CD4-positive, alpha-beta memory T cell (primary cell): Measurements from ENCODE around the gene ZBTB14. TPM values are rescaled to one million over a fixed set of nuclear protein-coding genes. Genes with fewer than 3 reads are reported as not detected.

Experiments used
- CTCF ChIA-PET: fragments of 350-600 bp; sonication (Branson Sonifier 250); formaldehyde crosslinking; loops from one replicate; lab custom pipeline; 2021; ENCODE audit warnings: inconsistent platforms; ENCODE audit not compliant: partially characterized antibody; lab: Charles Lee
- POLR2A ChIA-PET: fragments of 350-600 bp; sonication (Branson Sonifier 250); formaldehyde crosslinking; loops from one replicate; lab custom pipeline; 2021; ENCODE audit not compliant: partially characterized antibody; lab: Charles Lee
- DNase-seq, 5 donors: peaks; one replicate each; pipeline versions ENCODE4 v3.0.0 to v3.0.0-alpha.2; 2020 to 2022; ENCODE audit warnings: mixed read lengths in 1 of 5
- H3K27ac ChIP-seq: one replicate; pipeline ENCODE4 v1.7.0; 2013; ENCODE audit warnings: low read depth, low read length
- H3K27me3 ChIP-seq: 2 replicates; pipeline ENCODE4 v1.7.0; 2013; ENCODE audit warnings: mild to moderate bottlenecking, low read length, moderate library complexity; ENCODE audit not compliant: insufficient read depth
- H3K36me3 ChIP-seq: 2 replicates; pipeline ENCODE4 v1.7.0; 2013; ENCODE audit warnings: mild to moderate bottlenecking, low read length, moderate library complexity; ENCODE audit not compliant: insufficient read depth
- H3K4me1 ChIP-seq: 2 replicates; pipeline ENCODE4 v1.7.0; 2013; ENCODE audit warnings: mild to moderate bottlenecking, low read length, moderate library complexity; ENCODE audit not compliant: insufficient read depth
- H3K4me3 ChIP-seq, 2 donors: one replicate each; pipeline ENCODE4 v1.7.0; 2013; ENCODE audit warnings: low read length in 2 of 2, mild to moderate bottlenecking in 1 of 2
- H3K9me3 ChIP-seq, 2 donors: one replicate each; pipeline ENCODE4 v1.7.0; 2013; ENCODE audit warnings: low read length in 2 of 2, control low read depth in 1 of 2; ENCODE audit not compliant: control insufficient read depth in 1 of 2
- H3K27ac Mint-ChIP-seq, 7 donors: one replicate each; pipeline ENCODE4 v1.8.0; 2020 to 2021; ENCODE audit warnings: mixed read lengths in 7 of 7, mild to moderate bottlenecking in 6 of 7, inconsistent platforms in 3 of 7, moderate library complexity in 3 of 7
- H3K27me3 Mint-ChIP-seq, 2 donors: one replicate each; pipeline ENCODE4 v1.8.0; 2020 to 2021; ENCODE audit warnings: mixed read lengths in 2 of 2
- H3K36me3 Mint-ChIP-seq, 2 donors: one replicate each; pipeline ENCODE4 v1.8.0; 2020 to 2021; ENCODE audit warnings: mixed read lengths in 2 of 2, inconsistent platforms in 1 of 2, mild to moderate bottlenecking in 1 of 2
- H3K4me1 Mint-ChIP-seq, 4 donors: one replicate each; pipeline ENCODE4 v1.8.0; 2020 to 2021; ENCODE audit warnings: mixed read lengths in 4 of 4, mild to moderate bottlenecking in 1 of 4
- H3K4me3 Mint-ChIP-seq, 8 donors: one replicate each; pipeline ENCODE4 v1.8.0; 2020 to 2021; ENCODE audit warnings: mixed read lengths in 8 of 8, mild to moderate bottlenecking in 7 of 8, moderate library complexity in 6 of 8, inconsistent platforms in 3 of 8
- H3K9me3 Mint-ChIP-seq, 8 donors: one replicate each; pipeline ENCODE4 v1.8.0; 2020 to 2021; ENCODE audit warnings: mixed read lengths in 8 of 8, mild to moderate bottlenecking in 5 of 8, inconsistent platforms in 3 of 8, moderate library complexity in 1 of 8
- intact Hi-C: fragments of 100-400 bp; cut with micrococcal nuclease; formaldehyde crosslinking; loops from one replicate; pipeline ENCODE4 v1.15.1; 2023
- polyA plus RNA-seq, 2 donors: library from polyadenylated mRNA; unstranded; fragments of 300-500 nt; fragmentation: Illumina TruSeq; gene quantifications; one replicate each; pipeline ENCODE4 v1.2.3, GENCODE V29; 2021
- total RNA-seq, 2 experiments: library from RNA; stranded (reverse); gene quantifications; one replicate each; pipeline ENCODE4 v1.2.3, GENCODE V29; 2021

The ZBTB14 gene
- total and polyA plus RNA-seq, 4 experiments from 2014 or later: 16.5 to 51.2 (median 32.4) TPM

- H3K36me3 Mint-ChIP-seq: peaks cover 14 to 39% of the 10 kb centered on the region in 2 donors
- intact Hi-C loops: no loop called here
- DNase-seq: peak; percentile 71 to 79 (median 76)
- H3K4me3 Mint-ChIP-seq: peak overlapping the region; percentile 90 to 99 (median 94)
- peak overlapping the region; percentile 58 to 79 for H3K4me3 ChIP-seq
- H3K4me1 Mint-ChIP-seq: peaks cover 23 to 54% (median 38%) of the 10 kb centered on the region in 4 donors
- H3K9me3 Mint-ChIP-seq: peaks cover 0 to 4% (median 0%) of the 10 kb centered on the region in 8 donors
- H3K4me1 ChIP-seq: peaks cover 28% of the 10 kb centered on the region
- peak overlapping the region; percentile 96 to 100 (median 98) for H3K27ac Mint-ChIP-seq
- H3K27ac ChIP-seq: peak overlapping the region; percentile 81
- H3K27me3 ChIP-seq: no peaks in the 10 kb centered on the region
- ChIA-PET CTCF (interaction anchor here (1.3 to 4.8 kb wide), 6 partner anchors 10 to 112 kb away, joined by 3 to 47 read pairs (median 6); no protein-coding TSS in a partner anchor), POLR2A (interaction anchor here (0.7 to 9.2 kb wide), 12 partner anchors 11 to 1845 kb away, joined by 3 to 356 read pairs (median 4); no protein-coding TSS in a partner anchor)
- H3K27me3 Mint-ChIP-seq: peaks cover 0 to 3% of the 10 kb centered on the region in 2 donors
- peaks cover 17% of the 10 kb centered on the region for H3K36me3 ChIP-seq
- H3K9me3 ChIP-seq: no peaks in the 10 kb centered on the region
Observed at GRCh38 chr18:5294457-5295230, 882 bp downstream of the ZBTB14 start.

GRCh38 chr18:5294113-5294456 is 1.4 kb downstream of the ZBTB14 start:
- ChIA-PET CTCF (interaction anchor here (1.3 to 4.8 kb wide), 6 partner anchors 11 to 112 kb away, joined by 3 to 47 read pairs (median 6); no protein-coding TSS in a partner anchor), POLR2A (interaction anchor here (1.0 to 9.2 kb wide), 6 partner anchors 11 to 1845 kb away, joined by 3 to 356 read pairs (median 49); no protein-coding TSS in a partner anchor)
- intact Hi-C loops: no loop called here
- Histone ChIP-seq H3K27ac (peak overlapping the region; percentile 81), H3K27me3 (no peaks in the 10 kb centered on the region), H3K4me1 (peaks cover 28% of the 10 kb centered on the region), H3K9me3 (no peaks in the 10 kb centered on the region), H3K36me3 (peaks cover 17% of the 10 kb centered on the region), H3K4me3 (peak overlapping the region; percentile 58 to 79)
- Mint-ChIP-seq H3K9me3 (peaks cover 0 to 4% (median 0%) of the 10 kb centered on the region in 8 donors), H3K27me3 (peaks cover 0 to 2% of the 10 kb centered on the region in 2 donors), H3K4me1 (peaks cover 23 to 54% (median 38%) of the 10 kb centered on the region in 4 donors), H3K27ac (peak overlapping the region; percentile 96 to 100 (median 98)), H3K36me3 (peaks cover 14 to 39% of the 10 kb centered on the region in 2 donors), H3K4me3 (peak overlapping the region; percentile 90 to 99 (median 94))
- DNase-seq: peak in 2 of 5 donors; percentile 12 to 27

GRCh38 chr18:5288517-5288935 is 7.0 kb downstream of the ZBTB14 start:
- intact Hi-C loops: no loop called here
- Histone ChIP-seq H3K4me1 (peaks cover 22% of the 10 kb centered on the region), H3K4me3 (no peak overlapping the region), H3K9me3 (no peaks in the 10 kb centered on the region), H3K27ac (no peak overlapping the region), H3K36me3 (peaks cover 17% of the 10 kb centered on the region), H3K27me3 (no peaks in the 10 kb centered on the region)
- Mint-ChIP-seq H3K4me1 (peaks cover 17 to 49% (median 31%) of the 10 kb centered on the region in 4 donors), H3K27ac (peak overlapping the region in 2 of 7 donors; percentile 18 to 21), H3K27me3 (no peaks in the 10 kb centered on the region), H3K9me3 (no peaks in the 10 kb centered on the region), H3K36me3 (peaks cover 26 to 27% of the 10 kb centered on the region in 2 donors), H3K4me3 (no peak overlapping the region)
- DNase-seq: no peak
- ChIA-PET CTCF (interaction anchor here (1.4 kb wide), 1 partner anchor 51 kb away, joined by 4 read pairs; no protein-coding TSS in a partner anchor), POLR2A (interaction anchor here (0.9 kb wide), 1 partner anchor 51 kb away, joined by 6 read pairs; no protein-coding TSS in a partner anchor)

- Mint-ChIP-seq H3K9me3 (no peaks in the 10 kb centered on the region), H3K4me1 (peaks cover 16 to 45% (median 28%) of the 10 kb centered on the region in 4 donors), H3K4me3 (no peak overlapping the region), H3K36me3 (peaks cover 23 to 27% of the 10 kb centered on the region in 2 donors), H3K27me3 (no peaks in the 10 kb centered on the region), H3K27ac (peak overlapping the region in 5 of 7 donors; percentile 21 to 72 (median 46))
- H3K27ac ChIP-seq: no peak overlapping the region
- no peaks in the 10 kb centered on the region for H3K9me3 ChIP-seq
- H3K4me3 ChIP-seq: no peak overlapping the region
- peaks cover 15% of the 10 kb centered on the region for H3K4me1 ChIP-seq
- peaks cover 17% of the 10 kb centered on the region for H3K36me3 ChIP-seq
- ChIA-PET POLR2A (interaction anchor here (0.9 kb wide), 1 partner anchor 51 kb away, joined by 6 read pairs; no protein-coding TSS in a partner anchor), CTCF (interaction anchor here (0.5 to 1.4 kb wide), 2 partner anchors 50 to 250 kb away, joined by 3 to 4 read pairs; no protein-coding TSS in a partner anchor)
- intact Hi-C loops: no loop called here
- no peaks in the 10 kb centered on the region for H3K27me3 ChIP-seq
- DNase-seq: no peak
Observed at GRCh38 chr18:5287854-5288253, 7.7 kb downstream of the ZBTB14 start.

GRCh38 chr18:5286525-5286924 is 9.0 kb downstream of the ZBTB14 start:
- peaks cover 0 to 2% (median 0%) of the 10 kb centered on the region in 8 donors for H3K9me3 Mint-ChIP-seq
- H3K27me3 Mint-ChIP-seq: no peaks in the 10 kb centered on the region
- no peaks in the 10 kb centered on the region for H3K9me3 ChIP-seq
- intact Hi-C loops: no loop called here
- peak overlapping the region in 1 of 7 donors; percentile 35 for H3K27ac Mint-ChIP-seq
- H3K4me3 Mint-ChIP-seq: no peak overlapping the region
- DNase-seq: no peak
- ChIA-PET CTCF (no interaction called here), POLR2A (no interaction called here)
- H3K4me1 ChIP-seq: peaks cover 10% of the 10 kb centered on the region
- no peak overlapping the region for H3K4me3 ChIP-seq
- peaks cover 17 to 41% (median 24%) of the 10 kb centered on the region in 4 donors for H3K4me1 Mint-ChIP-seq
- peaks cover 18 to 22% of the 10 kb centered on the region in 2 donors for H3K36me3 Mint-ChIP-seq
- H3K36me3 ChIP-seq: peaks cover 10% of the 10 kb centered on the region
- H3K27me3 ChIP-seq: no peaks in the 10 kb centered on the region
- no peak overlapping the region for H3K27ac ChIP-seq

- no peak overlapping the region for H3K27ac Mint-ChIP-seq
- H3K4me3 Mint-ChIP-seq: no peak overlapping the region
- no peak for DNase-seq
- Histone ChIP-seq H3K27me3 (no peaks in the 10 kb centered on the region), H3K9me3 (no peaks in the 10 kb centered on the region), H3K4me1 (peaks cover 10% of the 10 kb centered on the region), H3K4me3 (no peak overlapping the region), H3K27ac (no peak overlapping the region), H3K36me3 (no peaks in the 10 kb centered on the region)
- peaks cover 0 to 6% (median 4%) of the 10 kb centered on the region in 8 donors for H3K9me3 Mint-ChIP-seq
- peaks cover 7 to 12% of the 10 kb centered on the region in 2 donors for H3K36me3 Mint-ChIP-seq
- H3K4me1 Mint-ChIP-seq: peaks cover 12 to 33% (median 22%) of the 10 kb centered on the region in 4 donors
- H3K27me3 Mint-ChIP-seq: no peaks in the 10 kb centered on the region
- intact Hi-C loops: no loop called here
- CTCF ChIA-PET: no interaction called here
- POLR2A ChIA-PET: interaction anchor here (1.6 kb wide), 1 partner anchor 11 kb away, joined by 5 read pairs; no protein-coding TSS in a partner anchor
Observed at GRCh38 chr18:5285326-5285725, 10.2 kb downstream of the ZBTB14 start.
